HG03135 (cell line): ENCODE measurements around the gene SORT1.
"Not testable (repeated sequence)": the region's sequence is repeated elsewhere in the genome, so short reads cannot be mapped to it uniquely, and the experiment has no call there.

Experiments
- ATAC-seq: cut with Tn5 transposase; IDR thresholded peaks from one replicate; pipeline ENCODE4 v1.9.1; 2021; ENCODE audit warnings: mild to moderate bottlenecking, moderate library complexity; ENCODE audit not compliant: unreplicated experiment

SORT1 gene

DNA sequence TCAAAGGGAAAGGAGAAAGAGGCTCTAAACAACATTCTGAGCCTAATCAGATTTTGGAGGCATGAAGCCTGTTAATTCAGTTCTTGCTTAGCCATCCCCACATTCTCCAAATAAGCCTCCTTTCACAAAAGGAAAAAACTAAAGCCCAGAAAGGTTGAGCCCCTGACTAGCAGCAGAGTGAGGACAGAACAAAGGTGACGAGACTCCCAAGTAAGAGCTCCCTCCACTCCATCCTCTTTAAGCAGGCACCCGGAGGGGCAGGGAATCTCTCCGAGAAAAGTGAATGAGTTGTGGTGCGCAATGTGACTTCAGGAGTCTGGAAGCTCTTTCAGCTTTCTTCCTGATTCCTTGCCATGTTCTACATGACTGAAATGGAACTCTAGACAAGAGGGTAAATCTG lies 47.5 kb downstream of the SORT1 start:
- ATAC-seq, result no peak

- no peak for ATAC-seq
These were observed 50.2 kb downstream of the SORT1 start for GRCh38 chr1:109347511-109347910.

DNA sequence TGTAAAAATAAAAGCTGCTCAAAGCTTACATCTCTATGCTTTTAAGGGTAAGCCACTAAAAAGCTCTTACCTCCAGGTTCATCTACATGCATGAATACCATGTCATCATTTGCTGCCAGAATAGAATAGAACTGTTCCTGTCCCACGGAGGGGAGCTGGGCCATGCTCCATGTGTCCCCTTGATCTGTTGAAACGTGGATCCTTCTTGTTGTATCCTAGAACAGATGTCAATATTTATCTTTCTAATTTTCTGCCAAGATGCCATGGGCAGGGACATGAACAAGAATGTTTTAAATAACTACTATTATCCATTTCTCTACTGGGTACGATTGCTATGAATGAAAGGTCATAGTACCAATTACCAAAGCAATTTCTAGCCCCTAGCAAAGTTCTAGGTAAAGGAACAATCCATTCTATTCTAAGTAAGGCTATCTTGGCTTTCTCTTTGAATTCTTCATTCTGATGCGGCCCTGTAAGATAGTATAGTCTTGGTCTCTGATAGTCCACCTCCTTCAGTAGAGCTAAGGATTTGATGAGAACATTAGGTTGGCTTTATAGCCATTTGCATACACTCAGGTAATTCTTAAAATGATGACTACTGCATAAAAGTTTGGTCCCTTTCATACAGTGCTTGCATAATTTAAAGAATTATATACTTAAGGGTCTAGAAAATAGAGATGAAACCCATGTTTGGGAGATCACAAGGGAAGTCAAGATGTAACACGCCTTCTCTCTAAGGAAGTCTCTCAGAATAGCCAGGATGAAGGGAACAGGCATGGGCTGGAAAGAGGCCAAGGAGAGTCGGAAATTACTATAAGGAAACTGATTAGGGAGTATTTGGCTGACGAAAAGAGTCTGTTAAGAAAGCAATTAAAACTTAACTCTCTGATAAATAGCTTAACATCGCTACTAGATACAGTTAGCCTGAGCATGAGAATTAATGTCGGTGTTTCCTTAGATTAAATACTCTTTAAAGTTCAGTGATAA lies 55.5 kb downstream of the SORT1 start:
- ATAC-seq, result no peak

- no peak for ATAC-seq
These were observed 59.1 kb downstream of the SORT1 start for GRCh38 chr1:109338608-109339007.

DNA sequence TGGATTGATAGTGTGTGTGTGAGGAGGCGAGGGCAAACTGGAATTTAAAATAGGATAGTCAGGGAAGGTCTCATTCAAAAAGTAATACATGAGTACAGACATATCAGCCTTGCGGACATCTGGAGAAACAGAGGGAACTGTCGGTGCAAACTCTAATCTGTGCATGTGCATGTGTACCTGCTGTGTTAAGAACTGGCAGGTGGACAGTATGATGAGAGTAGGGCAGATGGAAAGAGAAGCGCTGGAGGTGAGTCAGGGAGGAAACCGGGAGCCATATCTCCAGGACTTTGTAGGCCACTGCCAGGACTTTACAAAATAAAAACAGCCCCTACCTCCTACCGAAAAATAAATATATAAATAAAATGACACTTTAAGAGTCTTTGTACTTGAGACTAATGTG lies 59.6 kb downstream of the SORT1 start:
- ATAC-seq, result no peak

DNA sequence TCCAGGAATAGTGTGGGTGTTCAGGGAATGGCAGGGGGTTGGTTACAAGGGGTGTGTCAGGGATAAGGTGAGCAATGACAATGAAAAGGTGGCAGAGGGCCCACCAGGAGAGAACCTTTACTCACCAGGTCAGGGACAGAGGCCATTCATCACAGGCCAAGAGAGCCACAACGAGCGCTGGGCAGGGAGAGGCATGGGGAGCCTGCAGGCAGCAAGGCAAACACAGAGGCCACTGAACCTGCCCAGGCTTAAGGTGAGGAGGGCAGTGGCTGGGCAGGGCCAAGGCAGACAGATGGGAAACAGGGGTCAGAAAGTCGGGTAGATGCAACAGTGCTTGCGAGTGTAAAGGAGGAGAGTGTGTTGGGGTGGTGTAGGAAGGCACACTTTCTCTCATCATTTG lies 62.6 kb downstream of the SORT1 start:
- ATAC-seq, result no peak

- no peak for ATAC-seq
These were observed 66.6 kb downstream of the SORT1 start for GRCh38 chr1:109331113-109331512.

GRCh38 chr1:109327285-109327684 lies 70.4 kb downstream of the SORT1 start:
- ATAC-seq, result no peak

DNA sequence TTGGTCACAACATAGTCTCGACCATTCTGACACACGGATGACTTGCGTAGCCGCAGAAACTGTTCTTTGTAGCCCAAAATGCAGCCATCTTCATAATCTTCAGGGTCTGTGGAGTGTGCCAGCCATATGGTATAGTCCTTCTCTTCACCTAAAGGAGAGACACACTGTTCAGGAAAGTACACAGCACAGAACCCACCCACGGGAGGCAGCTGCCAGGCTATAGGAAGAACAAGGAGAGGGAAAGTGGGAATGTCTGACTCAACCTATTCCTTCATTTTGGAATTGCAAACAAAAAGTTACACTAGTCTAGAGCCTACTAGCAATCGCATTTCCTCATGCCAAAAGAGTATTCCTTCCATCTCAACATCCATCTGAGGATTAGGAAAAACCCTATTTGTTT lies 74.7 kb downstream of the SORT1 start:
- ATAC-seq, result no peak

GRCh38 chr1:109319114-109319513 lies 78.6 kb downstream of the SORT1 start:
- no peak for ATAC-seq

DNA sequence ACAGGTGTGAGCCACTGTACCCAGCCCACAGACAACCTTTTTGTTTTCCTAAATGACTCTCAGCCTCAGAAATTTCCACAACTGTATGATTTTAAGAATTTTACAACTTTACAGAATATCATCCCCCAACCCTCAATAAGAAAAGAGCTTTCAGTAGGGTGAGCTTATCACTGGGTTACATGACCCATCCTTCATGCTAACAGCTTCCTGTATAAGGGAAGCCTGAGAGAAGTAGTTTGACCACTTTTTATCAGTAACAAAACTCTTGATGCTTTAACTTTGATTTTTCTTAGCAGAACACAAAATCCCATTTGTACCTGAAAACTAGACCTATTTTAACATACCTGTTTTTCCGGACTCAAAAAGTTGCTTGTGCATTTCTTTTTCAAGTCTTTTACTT lies 81.2 kb downstream of the SORT1 start:
- no peak for ATAC-seq

DNA sequence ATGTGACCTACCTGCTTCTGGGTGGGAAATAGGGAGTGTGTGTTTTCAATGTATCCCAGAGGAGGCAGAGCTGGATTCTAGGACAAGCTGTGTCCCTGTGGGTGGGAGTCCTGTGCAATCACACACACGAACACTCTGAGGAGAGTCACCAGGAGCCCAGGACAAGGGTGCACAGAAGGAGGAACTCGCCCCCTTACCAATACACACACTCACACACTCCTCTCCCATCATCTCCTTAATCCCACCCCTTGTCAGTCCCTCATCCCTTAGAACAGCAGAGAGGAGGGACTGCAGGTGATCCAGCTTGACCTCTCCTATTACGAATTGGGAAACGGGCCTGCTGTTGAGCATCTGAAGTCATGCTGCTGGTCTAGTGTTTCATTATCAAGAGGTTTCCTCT lies 82.4 kb downstream of the SORT1 start:
- no peak for ATAC-seq

GRCh38 chr1:109314795-109315194 lies 82.9 kb downstream of the SORT1 start:
- ATAC-seq, result no peak

DNA sequence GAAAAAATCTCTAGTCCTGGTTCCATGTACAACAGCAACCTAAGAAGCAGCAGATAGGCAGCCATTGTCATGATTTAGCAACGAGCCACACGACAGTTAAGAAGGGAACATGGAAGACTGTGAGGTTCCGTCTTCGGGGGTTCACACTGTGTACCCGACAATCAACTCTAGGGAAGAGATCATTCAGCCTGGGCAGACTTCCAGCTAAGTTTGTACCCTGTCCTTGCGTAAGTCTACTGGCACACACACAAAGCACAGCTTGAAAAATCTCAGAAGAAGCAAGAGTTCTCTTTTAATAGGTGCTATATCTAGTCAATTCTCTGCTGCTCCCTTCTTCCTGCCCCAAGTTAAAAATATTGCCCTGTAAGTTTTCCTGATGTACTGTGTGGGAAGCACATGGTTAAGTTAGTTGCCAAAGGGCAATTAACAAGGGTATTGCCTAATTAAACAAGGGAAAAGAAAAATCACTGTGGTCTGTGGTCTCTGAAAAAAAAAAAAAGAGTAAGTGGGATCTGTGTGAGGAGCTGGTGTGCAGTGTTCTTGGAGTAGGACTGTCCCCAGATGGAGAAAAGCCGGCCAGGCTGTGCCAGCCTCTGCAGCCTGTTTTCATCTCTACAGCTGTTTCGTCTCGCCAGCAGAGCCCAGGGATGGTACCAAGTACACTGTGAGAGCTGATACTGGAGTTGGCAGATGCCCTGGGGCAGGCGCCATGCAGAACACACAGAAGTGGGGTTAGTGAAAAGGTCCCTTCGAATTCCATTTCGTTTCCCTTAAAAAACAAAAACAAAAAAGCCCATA lies 84.5 kb downstream of the SORT1 start:
- no peak for ATAC-seq

GRCh38 chr1:109312246-109312645 lies 85.5 kb downstream of the SORT1 start:
- no peak for ATAC-seq

- ATAC-seq, result no peak
These were observed 88.4 kb downstream of the SORT1 start for GRCh38 chr1:109309347-109309746.

- no peak for ATAC-seq
These were observed 90.3 kb downstream of the SORT1 start for GRCh38 chr1:109307274-109308021.

- no peak for ATAC-seq
These were observed 90.9 kb downstream of the SORT1 start, which contains the start of gene MYBPHL for GRCh38 chr1:109306832-109307273. MYBPHL (minus strand) TSS chr1:109307011; CDS start chr1:109306991, 20 bp downstream.

- ATAC-seq, result not testable (repeated sequence)
These were observed 91.7 kb downstream of the SORT1 start for GRCh38 chr1:109305991-109306390.

- ATAC-seq, result no peak
These were observed 93.3 kb downstream of the SORT1 start for GRCh38 chr1:109304226-109304920.
